ENCODE measurements around the gene GPR83.
A peak's percentile ranks its signal among the peaks of the same experiment; 100 is the strongest.
"Not testable (repeated sequence)": the region's sequence is repeated elsewhere in the genome, so short reads cannot be mapped to it uniquely, and the experiment has no call there.

The GPR83 gene

DNA sequence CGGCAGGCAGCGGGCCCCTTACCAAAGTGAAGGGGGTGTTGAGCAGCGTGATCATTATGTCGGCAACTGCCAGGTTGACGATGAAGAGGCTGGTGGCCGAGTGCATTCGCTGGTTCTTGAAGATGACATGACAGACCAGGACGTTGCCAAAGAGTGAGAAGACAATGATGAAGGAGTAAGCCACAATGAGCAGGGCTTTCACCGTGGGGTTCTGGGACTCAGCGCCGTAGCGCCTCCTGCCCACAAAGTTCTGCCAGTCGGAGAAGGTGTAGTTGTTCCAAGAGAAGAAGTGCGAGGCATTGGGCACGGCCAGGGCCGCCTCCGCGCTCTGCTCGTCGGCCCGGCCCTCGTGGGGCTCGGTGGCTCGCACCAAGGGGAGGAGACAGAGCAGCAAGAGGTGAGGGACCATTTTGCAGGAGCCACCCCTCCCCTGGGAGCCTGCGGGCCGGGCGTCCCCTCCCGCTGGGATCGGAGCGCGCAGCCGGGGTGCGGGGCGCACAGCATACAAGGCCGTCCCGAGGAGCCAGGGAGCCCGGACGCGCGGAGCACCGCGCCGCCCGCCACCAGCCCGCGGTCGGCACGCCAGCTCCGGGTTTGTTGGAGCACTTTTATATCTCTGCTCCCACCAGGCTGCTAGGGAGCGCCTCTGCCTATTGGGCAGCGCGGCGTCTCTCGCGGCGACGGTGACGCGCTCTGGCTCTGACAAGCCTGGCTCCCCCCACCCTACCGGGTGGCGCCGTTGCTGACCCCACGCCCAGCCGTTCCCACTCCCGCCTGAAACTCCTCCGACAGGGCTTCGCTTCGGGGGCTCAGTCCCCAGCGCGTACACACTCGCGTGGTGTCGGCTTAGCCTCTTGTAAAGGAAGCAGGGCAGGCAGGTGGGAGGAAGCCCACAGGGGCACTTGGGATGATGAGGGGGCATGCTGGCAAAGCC lies at the start of gene GPR83:
Gene GPR83, minus strand, starts transcription at position 581 of the 934 bp plus-strand sequence. Its CDS starts 172 bp downstream, at position 409.
- no peak for DNase-seq

DNA sequence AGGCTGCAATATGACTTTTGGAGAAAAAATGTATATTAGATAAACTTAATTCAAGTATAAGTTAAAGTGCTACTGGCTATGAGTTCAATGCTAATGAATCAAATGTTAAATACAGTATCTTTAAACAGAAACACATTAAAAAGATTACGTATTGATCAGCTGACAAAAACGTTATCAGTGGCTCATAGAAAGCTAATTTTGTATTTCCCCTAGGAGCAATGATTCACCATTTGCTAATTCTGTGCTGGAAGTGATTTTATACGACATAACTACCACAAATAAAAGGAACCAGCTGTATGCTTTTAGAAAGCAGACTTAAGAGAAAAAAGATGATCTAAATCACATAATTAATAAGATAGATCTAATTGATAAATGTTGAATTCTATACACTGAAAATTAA lies 48.8 kb upstream of the GPR83 start:
- no peak for DNase-seq

DNA sequence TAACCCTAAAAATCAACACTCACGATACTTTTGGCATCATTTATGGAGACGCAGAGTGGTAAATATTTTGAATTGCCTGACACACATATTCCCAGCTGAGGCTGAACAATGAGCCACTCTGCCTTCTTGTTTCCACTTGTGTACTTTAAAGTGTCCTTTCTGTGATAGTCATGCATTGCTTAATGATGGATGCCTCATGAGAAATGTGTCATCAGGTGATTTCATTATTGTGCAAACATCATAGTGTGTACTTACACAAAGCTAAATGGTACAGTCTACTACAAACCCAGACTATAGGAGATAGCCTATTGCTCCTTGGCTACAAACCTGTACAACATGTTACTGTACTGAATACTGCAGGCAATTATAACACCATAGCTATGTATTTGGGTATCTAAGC lies 48.2 kb upstream of the GPR83 start:
- DNase-seq: no peak

DNA sequence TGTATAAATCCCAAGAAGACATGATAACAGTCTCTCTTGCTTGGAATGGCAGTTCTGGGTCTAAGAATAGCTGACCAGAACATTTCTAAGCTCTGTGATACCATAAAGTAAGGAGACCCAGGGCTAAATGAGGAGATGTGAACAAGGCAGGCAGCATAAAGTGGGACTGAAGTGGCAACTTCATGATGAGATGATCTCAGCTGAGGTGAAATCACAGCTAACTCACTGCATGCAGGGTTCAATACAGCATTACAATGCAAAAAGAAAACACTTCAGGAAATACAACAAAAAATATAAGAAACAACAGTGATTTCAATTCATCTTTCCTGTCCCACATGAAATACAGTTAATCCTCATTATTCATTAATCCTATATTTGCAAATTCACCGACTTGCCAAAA lies 47.8 kb upstream of the GPR83 start:
- no peak for DNase-seq

DNA sequence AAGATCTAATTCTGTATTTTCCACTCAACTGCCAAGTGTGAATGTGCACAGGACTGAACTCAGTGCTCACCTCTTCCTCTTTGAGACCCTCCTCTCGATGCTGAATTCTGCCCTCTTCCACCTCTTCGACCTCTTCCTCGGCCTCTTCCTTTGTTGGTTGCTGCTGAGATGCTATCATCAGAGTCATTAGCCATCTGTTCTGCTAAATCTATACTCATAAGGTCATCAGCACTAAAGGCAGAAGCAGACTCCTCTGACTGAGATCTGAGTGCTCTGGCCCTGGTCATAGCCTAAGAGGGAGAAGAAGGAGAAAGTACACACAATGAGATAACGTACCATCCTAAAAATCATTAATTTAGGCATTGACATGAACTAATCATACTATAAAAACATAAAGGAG lies 45.9 kb upstream of the GPR83 start:
- no peak for DNase-seq

DNA sequence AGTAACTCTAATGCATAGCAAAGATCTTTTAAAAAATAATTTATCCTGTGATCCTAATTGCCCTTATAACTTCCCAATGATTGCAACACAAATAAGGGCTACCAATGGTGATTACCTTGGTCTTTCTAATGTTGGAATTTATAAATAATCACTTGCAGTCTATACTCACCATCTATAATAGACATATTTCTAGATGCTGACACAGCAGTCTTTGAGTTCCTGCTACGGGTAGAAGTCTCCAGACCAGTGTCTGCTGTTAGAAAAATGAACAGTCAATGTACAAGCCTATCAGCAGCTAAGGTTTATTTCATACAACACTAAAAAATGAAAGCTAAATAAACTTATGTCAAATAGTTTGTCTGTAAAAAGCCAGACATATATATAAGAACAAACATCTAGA lies 44.4 kb upstream of the GPR83 start:
- no peak for DNase-seq

DNA sequence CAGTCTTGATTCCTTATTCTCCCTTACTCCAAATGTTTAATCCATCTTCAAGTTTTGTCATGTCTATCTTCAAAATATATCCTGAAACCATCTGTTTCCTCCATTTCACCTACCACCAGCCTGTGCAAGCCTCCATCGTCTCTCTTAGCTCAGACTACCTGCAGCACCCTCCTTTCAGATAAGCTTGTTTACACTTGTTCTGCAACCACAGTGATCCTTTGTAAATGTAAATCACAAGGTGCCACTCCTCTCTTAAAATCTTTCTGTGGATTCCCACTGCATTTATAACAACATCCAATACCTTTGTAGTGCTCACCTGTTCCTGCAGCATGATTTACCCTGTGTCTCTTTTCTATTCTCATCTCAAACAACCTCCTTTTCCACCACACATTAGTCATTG lies 31.8 kb upstream of the GPR83 start:
- DNase-seq: no peak

DNA sequence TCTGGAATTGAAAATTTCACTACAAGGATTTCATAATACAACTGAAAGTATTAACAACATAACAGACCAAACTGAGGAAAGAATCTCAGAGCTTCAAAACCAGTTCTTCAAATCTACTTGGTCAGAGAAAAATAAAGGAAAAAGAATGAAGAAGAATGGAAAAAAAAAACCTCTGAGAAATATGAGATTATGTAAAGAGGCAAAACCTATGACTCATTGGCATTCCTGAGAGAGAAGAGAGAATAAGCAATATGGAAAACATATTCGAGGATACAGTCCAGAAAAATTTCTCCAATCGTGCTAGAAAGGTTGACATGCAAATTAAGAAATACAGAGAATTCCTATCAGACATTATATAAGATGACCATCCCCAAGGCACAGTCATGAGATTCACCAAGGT lies 23.4 kb upstream of the GPR83 start:
- DNase-seq: no peak

DNA sequence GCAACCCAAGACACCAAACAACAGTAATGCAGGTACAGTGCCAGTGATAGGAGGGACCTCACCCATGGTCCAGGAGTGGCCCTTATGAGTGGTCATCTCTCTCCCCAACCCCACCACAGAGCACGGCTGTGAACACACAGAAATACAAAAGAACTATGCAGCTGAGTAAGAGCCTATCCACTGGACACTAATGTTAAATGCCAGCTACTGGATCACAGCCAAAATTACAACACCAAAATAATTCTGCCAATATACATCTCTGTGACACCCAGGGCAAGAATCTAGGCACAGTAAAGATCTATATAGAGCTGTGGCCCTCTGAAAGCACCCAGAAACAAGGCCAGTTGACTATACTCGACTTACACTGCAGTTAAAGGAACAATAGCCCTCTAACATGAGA lies 22.8 kb upstream of the GPR83 start:
- no peak for DNase-seq

DNA sequence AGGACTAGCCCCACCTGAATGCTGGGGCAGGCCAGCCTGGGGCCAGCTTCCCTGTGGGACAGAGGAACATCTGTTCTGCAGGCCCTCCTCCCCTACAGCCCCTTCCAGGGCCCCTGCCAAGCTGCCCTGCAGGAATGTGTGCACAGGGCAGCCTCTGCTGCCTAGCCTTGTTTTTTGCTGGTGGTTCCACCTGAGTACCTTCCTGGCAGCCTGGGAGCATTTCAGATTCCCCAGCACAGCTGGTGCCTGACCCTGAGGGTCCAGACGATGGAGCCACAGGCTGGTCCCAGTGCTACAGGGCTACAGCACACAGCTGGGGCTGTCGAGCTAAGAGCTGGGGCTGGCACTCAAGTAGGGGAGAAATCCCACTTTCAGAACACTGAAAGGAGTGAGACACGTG lies 22.3 kb upstream of the GPR83 start:
- DNase-seq: no peak

DNA sequence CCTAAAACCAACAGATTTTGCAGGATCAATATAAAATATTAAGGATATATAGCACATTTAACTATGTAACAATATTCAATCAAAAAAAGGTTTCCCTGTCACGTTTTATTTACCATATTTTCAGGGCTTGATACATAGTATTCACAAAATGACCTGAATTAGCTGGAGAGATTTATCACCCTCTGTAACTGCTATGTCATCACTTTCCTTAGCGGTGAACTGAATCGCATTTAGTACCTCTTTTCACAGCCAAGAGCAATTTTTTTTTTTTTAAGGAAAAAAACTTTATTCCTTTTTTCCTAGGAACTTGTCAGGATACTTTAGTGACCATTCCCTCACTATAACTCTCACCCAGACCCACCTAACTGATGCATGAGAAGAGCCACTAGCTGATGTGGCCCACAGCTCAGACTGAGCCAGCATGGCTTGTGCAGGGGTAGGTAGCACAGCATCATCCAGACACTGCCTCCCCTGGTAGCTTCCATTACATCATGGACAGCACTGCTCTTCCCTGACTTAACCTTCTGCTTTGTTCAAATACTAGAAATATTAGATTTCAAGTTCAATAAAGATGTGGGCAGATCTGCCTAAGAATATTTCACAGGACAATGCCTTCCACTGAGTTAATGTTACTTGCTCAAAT lies 17.0 kb upstream of the GPR83 start:
- DNase-seq: no peak

DNA sequence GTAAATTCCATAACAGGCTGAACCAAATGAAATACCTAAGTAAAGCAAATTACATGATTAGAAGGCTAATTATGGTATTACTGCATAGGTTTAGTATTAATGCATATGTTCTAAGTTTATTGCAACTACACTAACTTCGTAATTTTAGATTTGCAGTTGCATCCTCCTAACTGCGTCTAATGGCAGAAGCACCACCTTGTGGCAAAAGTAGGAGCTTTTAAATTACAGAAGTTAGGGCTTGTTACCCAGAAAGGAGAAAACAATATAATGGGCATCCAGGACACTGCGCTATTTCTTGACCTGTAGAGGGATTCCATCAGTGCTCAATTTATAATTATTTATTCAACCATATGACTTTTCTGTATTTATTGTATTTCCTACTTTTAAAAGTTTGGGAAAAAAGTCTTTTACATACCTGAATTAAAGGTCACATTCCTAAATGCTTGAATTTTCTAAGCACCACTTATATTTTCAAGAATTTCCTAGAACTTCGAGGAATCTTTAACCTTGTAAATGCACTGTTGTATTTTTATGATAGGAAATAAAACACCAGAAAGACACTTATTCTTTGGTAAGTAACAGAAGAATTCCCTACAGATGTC lies 16.3 kb upstream of the GPR83 start:
- peak; percentile 31 for DNase-seq

DNA sequence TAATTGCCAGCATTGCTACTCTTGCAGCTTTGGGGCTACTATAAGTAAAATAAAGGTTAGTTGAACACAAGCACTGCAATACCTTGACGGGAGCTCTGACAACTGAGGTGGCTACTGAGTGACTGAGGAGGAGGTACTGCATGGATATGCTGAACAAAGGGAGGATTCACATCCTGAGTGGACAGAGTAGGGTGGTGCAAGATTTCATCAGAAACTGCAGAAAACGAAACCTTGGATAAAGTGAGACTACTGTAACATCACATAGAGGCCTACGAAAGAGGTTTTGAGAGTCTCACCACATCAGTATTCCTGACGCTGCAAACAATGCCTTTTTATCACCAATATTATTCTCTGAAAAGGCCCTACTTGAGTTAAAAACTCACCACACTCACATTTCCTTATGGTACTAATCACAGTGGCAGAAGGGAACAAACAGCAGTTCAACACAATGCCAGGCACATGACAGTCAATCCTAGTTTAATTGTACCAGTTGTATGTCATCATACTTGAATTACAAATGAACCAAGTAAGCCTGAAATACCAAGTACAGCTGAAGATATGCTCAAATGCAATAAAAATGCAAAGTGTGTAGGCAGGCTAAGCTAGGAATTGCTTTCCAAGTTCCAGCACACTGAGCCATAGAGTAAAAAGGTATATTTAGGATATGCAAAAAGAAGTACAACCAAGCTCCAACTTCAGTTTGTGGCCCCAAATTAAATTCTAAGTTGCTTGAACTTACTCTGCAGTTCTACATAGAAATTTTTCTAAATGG lies 4.0 kb upstream of the GPR83 start:
- no peak for DNase-seq

DNA sequence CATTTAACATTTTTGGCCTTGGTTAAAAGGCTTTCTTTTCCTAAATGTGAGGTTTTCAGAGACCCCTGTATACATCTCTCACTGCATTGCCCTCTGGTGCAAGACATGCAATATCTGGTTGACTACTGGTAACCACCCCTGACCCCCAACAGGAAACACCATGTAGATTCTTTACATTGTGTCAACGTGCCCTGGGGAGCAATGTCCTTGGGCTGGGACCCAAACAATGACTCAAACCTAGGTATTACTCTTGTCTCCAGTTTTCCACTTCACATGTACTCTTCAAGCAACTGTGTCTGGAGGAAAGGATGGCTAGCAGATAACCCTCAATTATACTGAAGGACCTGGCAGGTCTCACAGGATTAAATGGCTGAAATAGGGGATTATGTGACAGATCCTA lies 1.1 kb upstream of the GPR83 start:
- DNase-seq: no peak

DNA sequence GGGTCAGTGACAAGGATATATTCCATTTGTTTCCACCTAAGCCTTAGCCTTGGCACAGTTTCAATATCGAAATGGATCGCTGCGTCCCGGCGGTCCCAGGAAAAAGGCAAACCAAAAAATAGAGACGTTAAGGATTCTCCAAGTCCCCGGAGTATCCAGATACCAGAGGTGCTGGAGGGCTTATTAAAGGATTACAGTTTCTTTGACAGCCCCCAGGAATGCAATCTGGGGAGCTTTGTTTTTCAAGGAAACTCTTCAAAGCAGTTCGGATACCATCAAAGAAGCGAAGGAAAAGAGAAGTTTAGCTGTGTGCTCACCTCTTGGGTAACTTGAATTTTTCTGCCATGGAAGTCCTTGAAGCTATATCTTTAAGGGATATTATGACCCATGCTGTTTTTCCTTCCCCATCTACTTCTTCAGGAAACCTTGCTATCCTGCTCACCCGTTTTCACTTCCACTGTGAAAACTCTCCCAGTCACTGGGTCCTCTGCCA lies 600 bp upstream of the GPR83 start:
- DNase-seq: no peak

DNA sequence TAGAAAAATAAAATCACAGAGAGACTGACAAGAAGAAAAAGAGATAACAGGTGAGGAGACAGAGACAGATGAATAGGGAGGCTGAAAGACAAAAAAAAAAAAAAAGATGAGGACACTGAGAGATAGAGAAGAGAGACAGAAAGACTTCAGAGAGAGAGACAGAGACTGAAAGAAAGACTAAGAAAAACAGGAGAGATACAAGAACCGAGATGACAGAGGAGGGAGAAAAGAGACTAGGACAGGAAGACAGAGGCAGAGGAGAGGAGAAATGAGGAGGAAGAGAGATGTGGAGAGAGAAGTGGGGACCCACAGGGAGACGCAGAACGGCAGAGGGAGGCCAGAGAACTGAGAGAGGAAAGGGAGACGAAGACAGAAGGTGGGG lies 771 bp downstream of the GPR83 start:
- DNase-seq: no peak

DNA sequence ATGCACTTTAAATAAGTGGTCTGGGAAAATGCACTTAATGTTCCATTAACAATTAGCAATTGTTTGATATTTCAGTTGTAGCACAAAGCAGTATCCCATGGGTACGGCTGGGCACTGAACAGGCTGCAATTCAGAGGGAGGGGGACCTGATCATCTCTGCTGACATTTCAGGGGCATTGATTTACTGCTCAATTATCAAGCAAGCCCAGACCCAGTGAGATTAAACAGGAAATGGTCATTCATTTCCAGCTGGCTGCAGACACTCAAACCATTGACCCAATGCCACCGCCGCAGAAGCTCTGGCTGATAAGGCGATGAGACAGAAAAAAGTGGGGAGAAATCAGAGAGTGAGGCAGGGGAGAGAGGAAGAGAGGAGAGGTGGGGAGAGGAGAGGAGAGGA lies 1.2 kb downstream of the GPR83 start:
- DNase-seq: no peak

DNA sequence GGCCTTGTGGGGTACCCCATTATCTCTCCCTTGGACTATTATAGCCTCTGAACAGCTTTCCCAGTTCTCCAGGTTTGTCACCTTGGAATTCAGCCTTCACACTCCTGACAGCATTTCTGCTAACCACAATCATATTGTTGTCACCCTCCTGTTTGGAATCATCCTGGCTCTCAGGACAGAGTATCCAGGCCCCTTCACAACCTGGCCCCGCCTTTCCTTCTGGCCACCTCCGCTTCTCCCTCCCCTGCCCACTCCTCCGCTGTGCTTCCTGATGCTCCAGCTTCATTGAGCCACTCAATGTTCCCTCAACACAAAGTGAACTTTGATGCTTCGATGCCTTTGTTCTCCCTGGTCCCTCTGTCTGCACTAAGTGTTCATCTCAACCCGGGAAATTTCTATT lies 3.1 kb downstream of the GPR83 start:
- DNase-seq: no peak

DNA sequence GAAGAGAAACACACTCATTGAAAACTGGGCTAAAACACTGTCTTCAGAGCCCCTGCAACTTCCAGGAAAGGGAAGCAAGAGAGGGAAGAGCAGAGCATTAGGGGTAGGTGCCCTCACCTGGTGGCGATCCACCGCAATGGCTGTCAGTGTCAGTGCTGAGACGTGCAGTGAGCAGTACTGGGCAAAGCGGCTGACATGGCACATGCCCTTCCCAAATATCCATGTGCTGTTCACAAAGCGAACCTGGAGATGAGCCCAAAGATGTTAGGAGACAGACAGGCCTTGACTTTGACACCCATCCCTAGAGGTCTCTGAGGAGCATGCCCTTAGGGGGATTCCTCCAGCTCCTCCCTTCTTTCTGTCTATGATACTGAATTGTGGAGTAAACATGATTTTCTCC lies 4.9 kb downstream of the GPR83 start:
- no peak for DNase-seq

DNA sequence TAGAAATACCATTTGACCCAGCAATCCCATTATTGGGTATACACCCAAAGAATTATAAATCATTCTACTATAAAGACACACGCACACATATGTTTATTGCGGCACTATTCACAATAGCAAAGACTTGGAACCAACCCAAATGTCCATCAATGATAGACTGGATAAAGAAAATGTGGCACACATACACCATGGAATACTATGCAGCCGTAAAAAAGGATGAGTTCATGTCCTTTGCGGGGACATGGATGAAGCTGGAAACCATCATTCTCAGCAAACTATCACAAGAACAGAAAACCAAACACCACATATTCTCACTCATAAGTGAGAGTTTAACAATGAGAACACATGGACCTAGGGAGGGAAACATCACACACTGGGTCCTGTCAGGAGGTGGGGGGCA lies 9.3 kb downstream of the GPR83 start:
- DNase-seq: not testable (repeated sequence)

DNA sequence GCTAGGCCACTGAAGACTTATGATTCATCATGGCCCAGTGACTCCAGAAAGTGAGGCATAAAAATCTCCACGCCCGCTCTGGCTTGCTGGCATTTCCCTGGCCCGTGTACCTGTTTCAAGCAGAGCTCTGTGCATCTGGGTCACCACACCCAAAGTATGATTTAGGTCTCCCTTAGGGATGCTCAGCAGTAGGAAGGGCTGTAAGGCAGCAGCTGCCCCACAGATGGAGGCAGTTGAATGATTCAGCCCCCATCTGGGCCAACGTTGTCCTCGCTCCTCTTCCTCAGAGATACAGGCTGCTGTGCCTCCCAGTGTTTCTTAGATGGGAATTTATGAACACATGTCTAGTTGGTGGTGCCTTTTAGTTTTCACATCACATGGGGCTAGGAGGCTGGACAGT lies 21.6 kb downstream of the GPR83 start:
- no peak for DNase-seq

DNA sequence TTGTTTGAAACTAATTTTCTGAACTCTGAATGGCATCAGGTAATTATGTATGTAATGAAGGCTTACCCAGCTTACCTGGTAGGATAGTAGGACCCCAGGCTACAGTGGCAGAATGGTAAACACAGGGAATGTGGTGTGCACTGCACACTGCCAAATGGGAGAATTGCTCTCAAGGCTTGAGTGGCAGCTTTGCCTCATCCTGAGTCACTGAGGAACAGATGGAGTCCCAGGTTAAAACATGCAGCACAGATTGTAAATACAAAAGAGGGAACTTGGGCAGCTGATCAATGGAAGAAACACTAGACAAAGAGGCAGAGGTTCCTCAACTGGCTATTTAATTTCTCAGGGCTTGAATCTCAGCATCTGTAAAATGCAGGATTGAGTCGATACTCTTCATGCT lies 24.4 kb downstream of the GPR83 start:
- DNase-seq: no peak

DNA sequence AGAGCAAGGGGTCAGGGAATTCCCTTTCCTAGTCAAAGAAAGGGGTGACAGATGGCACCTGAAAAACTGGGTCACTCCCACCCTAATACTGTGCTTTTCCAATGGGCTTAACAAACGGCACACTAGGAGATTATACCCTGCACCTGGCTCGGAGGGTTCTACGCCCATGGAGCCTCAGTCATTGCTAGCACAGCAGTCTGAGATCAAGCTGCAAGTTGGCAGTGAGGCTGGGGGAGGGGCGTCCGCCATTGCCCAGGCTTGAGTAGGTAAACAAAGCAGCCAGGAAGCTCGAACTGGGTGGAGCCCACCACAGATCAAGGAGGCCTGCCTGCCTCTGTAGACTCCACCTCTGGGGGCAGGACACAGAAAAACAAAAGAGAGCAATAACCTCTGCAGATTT lies 30.6 kb downstream of the GPR83 start:
- not testable (repeated sequence) for DNase-seq
